Hepatocyte (in vitro differentiated cells): ENCODE data around the gene SERINC5.
"Not testable (repeated sequence)": the region's sequence is repeated elsewhere in the genome, so short reads cannot be mapped to it uniquely, and the experiment has no call there.

Source experiments
- CTCF ChIP-seq: fragments of 200-600 bp; sonication (generic); IDR thresholded peaks from 2 replicates; pipeline ENCODE4 v1.5.1; 2016; ENCODE audit warnings: antibody characterized with exemption, mild to moderate bottlenecking; ENCODE audit not compliant: poor library complexity
- EZH2 ChIP-seq: fragments of 200-600 bp; sonication (generic); IDR thresholded peaks from 2 replicates; pipeline ENCODE4 v1.6.1; 2016; ENCODE audit warnings: antibody characterized with exemption, mild to moderate bottlenecking, borderline replicate concordance
- EZH2phosphoT487 ChIP-seq: fragments of 200-600 bp; sonication (generic); IDR thresholded peaks from one replicate; pipeline ENCODE4 v1.6.1; 2018; ENCODE audit warnings: antibody characterized with exemption, mild to moderate bottlenecking, low read depth, moderate library complexity; ENCODE audit not compliant: unreplicated experiment, severe bottlenecking

DNA sequence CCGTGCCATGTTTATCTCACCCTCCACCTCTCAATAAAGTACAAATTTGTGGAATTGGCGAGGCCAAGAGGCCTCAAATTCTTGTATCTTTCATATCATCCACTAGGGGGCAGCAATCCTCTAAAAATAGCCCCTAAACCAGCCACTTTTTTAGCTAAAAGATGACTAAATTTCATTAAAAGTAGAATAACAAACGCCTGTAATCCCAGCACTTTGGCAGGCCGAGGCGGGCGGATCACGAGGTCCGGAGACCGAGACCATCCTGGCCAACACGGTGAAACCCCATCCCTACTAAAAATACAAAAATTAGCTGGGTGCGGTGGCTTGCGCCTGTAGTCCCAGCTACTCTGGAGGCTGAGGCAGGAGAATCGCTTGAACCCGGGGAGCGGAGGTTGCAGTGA, 164.1 kb downstream of the SERINC5 start:
- TF ChIP-seq CTCF: peak; percentile 82
- not testable (repeated sequence) for TF ChIP-seq EZH2phosphoT487, EZH2
